ENCODE measurements around the gene RIMBP2.

RIMBP2 gene

DNA sequence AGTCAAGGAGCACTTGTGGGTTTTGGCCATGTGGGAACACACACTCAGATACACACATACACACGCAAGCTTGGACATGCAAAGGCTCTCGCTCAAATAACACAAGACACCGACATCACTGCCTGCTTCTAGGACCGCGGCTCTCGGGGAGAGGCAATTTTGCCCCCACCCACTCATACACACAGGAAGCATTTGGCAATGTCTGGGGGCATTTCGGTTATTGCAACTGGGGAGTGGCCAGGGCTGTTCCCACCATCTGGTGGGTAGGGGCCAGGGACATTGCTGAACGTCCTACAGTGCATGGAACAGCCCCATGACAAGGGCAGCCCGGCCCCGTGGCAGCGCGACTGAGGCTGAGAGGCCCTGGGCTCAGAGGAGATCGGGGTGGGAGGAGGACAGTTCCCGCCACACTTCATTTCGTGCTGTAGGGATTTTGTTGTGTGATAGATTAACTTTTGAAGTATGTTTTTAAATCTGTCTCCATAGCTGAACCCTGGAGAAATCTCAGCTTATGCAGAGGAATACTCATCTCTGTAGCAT, 35.6 kb downstream of the RIMBP2 start:
- DNase-seq (ENCODE audit: low spot score), result no peak

DNA sequence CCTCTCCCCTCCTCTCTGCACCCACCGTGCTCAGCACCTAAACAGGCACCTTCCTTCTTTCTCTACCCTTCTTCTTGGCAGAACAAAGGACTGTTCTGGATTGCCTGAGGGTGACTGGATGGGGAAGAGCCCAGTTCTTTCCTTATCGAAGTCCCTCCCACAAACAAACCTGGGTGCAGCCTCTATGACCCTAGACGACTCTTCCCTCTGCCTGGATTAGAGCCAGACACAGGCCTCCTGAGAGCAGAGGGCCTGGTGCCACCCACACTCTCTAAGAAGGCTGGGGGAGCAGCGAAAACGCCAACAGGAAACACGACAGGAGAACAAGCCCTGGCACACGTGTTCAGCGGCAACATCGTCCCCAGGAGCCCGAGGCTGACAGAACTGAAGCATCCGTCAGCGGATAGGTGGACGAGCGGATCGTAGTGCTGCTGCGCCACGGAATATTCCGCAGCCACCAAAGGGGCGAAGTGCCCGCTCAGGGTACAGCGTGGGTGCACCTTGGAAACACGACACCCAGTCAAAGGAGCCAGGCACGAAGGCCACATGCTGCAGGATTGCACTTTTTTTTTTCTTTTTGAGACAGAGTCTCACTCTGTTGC, 38.0 kb downstream of the RIMBP2 start:
- DNase-seq (ENCODE audit: low spot score), result no peak

DNA sequence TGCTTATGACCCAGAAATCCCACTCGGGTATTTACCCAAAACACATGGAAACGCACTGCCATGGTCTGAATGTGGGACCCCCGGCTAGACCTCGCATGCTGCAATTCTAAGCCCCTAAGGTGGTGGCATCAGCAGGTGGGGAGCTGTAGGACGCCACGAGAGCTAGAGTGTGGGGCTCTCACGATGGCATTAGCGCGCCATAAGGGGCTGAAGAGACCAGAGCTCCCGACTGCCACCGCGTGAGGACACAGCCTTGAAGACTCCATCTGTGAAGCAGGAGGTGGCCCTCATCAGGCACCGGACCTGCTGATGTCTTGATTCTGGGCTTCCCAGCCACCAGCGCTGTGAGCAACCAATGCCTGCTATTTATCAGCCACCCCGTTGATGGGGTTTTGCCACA, 40.3 kb downstream of the RIMBP2 start:
- DNase-seq (ENCODE audit: low spot score), result no peak

DNA sequence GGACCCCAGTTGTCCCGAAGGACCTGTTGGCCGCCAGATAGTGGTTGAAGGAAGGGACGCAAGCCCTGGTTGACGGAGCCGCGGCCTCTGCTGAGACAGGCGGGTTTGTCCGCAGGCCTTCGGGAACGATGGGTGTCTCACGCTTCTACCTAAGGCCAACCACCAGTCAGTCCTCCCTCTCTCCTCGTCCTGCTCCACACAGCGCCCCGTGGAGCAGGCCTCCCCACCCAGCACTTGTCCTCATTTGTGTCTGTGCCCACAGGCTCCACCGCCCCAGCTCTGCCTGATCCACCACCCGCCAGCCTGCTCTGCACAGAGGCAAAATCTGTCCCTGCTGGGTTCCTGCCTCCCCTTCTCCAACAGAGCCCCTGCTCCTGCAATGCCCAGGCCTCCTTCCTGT, 41.0 kb downstream of the RIMBP2 start:
- DNase-seq (ENCODE audit: low spot score), result no peak

DNA sequence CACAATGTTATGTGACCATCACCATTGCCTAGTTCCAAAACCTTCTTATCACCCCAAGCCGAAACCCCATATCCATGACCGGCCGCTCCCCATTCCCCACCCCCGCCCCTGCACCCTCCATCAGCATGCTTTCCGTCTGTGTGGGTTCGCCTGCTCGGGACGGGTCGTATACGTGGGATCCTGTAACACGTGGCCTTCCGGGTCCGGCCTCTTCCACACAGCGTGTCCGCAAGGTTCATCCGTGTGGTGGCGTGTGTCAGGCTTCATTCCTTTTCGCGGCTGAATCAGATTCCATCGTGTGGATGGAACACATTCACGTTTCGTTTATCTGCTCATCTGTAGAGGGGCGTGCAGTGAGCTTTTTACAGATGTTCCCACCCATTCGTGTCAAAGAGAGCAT, 41.4 kb downstream of the RIMBP2 start:
- no peak for DNase-seq (ENCODE audit: low spot score)

DNA sequence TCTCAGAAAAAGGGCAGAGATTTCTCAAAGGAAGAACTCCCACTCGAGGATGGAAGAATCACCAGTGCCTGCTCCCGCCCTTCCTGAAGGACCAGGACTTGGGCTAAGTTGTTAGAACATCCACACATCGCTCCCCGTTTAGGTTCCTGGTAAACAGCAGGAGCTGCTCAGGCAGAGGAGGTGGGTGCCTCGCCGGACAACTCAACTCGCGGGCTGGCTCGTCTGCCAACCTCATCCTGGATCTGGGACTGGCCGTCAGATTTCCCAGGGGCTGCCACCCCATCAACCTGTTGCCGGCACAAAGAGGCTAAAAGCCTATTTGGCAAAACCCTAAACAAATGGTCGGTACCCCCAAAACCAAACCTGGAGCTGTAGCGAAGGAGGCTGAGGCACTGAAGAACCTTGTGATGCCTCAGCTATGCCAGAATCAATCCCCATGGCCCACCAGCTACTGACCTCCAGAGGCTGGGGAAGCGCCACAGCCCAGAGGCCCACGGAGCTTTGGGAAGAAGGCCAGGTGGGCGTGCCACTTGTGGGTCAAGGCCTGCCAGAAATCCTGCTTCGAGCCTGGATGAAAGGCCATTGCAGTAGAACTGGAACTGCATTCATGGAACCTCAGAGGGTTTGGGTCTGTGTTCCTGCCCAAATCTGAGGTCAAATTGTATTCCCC, 42.9 kb downstream of the RIMBP2 start:
- no peak for DNase-seq (ENCODE audit: low spot score)

DNA sequence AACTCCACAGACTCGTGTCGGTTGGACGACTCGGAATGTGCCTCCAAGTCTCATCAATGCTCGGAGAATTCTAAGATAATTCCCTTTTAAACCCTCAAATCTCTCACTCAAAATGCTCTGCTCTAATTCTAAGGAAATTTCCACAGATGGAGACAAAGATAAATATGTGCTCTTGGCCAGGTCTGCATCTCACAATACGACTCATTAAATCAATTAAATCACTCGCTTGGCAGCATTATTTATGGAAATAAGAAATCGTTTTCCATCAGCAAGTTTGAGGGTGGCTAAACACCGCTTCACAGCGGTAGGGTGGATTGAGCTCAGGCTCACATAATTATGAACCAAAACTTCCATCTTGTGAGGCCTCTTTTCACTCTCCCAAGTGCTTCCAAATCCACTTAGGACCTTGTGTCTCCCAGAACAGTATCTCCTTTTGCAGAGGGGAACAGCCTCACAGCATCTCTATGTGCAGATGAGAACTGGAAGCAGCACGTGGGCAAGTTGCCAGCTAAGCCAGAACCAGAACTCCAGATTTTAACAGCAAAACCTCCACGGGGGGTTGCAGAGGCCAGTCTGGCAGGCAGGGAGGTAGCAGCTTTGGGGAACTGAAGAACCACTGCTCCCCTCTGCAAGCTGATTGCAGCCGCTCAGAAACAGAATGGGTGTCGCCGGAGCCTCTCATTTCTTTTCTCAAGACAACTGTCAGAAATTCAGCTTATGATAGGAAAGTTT, 43.8 kb downstream of the RIMBP2 start:
- no peak for DNase-seq (ENCODE audit: low spot score)

DNA sequence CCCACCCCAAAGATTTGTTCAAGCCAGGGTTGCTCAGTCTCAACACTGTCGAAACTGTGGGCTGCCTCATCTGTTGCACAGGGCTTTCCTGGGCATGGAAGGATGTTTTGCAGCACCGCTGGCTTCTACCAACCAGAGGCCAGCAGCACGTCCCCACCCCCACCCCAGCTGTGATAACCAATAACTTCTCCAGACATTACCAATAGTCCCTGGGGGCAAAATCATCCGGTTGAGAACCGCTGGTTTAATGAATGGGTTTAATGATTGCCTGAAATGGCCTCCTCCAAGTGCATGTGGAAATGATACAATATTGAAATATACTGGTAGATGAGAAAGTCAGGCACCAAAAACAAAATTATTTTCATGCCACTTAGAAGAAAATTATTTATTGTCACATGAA, 44.5 kb downstream of the RIMBP2 start:
- no peak for DNase-seq (ENCODE audit: low spot score)

DNA sequence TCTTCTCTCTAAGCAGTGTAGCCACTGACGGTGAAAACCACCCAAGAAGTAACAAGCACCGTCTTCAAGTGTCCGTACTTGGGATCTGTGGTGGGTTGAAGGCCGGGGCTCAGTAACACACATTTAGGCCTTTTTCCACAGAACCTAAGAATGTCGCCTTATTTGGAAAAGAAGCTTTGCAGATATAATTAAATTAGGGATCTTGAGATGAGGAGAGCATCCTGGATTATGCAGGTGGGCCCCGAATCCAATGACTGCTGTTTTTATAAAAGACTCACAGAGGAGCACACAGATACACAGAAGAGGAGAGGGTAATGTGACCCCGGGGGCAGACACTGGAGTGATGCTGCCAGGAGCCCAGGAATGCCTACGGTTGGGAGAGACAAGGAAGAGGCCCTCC, 46.3 kb downstream of the RIMBP2 start:
- DNase-seq (ENCODE audit: low spot score), result no peak

DNA sequence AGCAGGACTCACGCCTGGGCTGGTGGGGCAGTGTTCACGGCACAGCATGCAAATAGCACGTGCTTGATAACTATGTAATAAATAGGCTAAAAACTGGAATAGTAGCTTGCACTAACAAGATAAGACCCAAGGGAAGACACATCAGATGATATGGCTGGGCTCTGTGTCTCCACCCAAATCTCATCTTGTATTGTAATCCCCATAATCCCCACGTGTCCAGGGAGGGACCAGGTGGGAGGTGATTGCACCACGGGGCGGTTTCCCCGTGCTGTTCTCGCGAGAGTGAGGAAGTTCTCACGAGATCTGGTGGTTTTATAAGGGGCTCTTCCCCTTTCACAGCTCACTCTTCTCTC, 46.9 kb downstream of the RIMBP2 start:
- DNase-seq (ENCODE audit: low spot score), result no peak

DNA sequence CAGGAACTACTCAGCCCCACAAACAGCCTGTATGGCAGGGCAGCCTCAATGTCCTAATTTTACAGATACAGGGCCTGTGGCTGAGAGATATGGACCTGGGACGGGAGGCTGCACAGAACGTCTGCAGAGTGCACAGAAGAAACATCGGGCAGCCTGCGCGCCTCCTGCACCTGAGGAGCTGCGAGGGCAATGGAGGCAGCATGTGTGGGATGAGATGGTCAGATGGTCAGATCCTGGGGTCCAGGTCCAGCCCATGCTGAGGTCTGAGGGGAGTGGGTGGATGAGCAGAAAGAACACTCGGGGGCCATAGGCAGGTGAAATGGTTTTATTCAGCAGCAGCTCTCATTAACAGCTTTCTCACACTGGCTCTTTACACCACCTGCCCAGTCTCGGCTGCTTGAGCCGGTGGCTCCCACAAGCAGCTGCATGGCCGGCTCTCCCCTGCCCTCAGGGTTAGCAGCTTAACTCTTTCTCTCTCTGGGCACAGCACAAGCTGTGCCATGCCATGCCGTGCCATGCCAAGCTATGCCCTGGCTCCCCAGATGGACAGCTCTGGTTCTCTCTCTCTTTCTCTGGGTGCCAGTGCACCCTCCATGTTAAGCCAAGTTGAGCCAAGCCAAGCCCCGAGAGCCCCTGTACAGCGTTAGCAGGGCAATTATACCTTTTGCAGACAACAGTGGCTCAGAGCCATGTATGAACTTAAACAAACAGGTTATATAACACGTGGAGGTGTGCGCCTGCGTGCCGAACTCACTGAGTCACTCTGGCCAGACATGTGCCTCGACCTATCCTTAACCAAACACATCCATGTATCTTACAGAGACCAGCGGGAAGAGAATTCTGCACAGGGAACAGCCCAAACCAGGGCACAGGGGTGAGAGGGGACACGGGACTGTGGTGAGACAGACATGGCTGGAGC, 47.6 kb downstream of the RIMBP2 start:
- no peak for DNase-seq (ENCODE audit: low spot score)

DNA sequence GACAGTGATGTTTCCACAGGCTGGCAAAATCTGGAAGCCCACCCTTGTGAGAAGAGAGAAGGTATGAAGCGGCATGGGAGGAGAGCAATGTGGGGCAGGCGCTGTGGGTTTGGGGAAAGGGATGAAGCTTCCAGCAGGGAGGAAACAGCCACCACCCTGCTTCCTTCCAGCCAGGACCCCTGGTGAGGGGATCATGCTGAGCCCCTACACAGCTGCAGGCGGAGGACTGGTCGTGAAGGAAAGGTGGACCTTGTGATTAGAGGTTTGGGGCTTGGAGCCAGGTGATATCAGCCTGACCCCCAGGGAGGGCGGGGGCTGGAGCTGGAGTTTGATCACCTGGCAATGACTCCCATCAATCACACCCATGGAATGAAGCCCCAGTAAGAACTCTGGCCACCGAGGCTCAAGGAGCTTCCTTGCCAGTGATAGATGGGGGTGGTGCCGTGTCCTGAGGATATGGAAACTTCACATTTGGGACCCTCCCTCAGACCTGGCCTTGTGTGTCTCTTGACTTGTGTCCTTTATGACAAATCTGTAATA, 48.6 kb downstream of the RIMBP2 start:
- DNase-seq (ENCODE audit: low spot score), result no peak

DNA sequence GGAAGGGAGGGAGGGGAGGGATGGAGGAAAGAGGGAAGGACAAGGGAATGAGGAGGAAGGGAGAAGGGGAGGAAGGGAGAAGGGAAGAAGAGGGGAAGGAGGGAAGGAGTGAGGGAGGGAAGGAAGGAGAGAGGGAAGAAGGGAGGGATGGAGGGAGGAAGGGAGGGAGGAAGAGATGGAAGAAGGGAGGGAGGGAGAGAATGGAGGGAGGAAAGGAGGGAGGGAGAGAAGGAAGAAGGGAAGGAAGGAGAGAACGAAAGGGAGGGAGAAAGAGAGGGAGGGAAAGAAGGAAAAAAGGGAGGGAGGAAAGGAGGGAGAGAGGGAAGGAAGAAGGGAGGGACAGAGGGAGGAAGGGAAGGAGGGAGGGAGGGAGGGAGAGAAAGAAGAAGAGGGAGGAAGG, 49.5 kb downstream of the RIMBP2 start:
- no peak for DNase-seq (ENCODE audit: low spot score)

DNA sequence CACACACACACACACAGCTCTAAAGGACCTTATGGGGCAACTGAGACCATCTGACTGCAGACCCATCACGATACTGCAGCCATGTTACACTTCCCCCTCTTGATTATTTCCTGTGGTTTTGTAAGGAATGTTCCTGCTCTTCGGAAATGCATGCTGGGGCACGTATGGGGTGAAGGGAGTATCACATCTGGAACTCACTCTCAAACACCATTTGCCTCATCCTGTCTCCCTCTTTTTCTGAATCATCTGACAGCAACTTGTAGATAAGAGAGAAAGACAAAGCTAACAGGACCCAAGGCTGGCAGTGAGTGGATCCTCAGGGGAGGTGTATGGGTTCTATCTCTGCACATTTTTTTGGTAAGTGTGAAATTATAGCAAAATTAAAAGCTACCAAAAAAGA, 50.3 kb downstream of the RIMBP2 start:
- no peak for DNase-seq (ENCODE audit: low spot score)

DNA sequence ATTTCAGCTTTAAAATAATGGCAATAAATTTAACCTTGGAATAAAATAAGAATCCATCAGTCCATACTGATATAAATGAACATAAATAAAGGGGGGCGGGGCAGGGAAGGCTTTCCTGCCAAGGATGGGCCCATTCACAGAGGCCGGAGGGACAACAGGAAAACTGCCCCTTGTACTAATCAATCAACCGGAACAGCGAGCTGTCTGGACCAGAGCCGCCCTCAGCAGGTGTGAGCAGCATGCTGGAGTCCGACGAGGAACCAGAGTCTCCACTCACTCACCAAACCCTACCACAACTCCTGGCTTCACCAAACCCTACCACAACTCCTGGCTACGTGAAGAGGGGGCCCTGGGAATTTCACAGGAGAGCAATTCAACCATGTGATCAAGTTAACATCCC, 51.3 kb downstream of the RIMBP2 start:
- no peak for DNase-seq (ENCODE audit: low spot score)

DNA sequence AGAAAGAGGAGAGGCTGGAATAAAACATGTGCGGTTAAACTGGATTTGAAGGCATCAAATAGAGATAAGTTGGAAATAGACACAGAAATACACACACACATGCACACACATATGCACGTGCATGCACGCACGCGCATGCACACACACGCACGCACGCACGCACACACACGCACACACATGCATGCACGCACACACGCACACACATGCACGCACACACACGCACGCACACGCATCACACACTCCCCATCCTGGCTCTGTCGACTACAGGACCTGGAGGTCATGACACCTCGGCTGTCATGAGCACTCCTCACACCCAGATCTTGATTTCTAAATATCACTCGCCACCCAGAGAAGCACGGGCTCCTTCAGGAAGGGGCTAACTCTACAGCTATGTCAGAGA, 51.8 kb downstream of the RIMBP2 start:
- no peak for DNase-seq (ENCODE audit: low spot score)

DNA sequence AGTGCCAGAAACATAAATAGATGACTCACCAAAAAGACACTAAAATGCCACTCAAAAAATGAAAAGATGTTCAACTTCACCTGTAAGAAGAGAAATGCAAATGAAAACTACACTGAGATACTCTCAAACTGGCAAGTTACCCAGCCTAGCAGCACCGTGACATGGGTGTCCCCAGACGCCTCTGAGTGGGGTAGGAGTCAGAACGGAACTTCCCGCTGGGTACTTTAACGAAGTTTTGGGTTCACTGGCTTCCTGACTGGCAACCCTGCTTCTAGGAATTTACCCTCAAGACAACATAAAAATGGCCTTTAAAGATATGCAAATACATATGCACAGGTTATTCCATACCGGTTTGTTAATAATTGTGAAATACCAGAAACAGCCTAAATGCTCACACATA, 52.6 kb downstream of the RIMBP2 start:
- DNase-seq (ENCODE audit: low spot score), result no peak

DNA sequence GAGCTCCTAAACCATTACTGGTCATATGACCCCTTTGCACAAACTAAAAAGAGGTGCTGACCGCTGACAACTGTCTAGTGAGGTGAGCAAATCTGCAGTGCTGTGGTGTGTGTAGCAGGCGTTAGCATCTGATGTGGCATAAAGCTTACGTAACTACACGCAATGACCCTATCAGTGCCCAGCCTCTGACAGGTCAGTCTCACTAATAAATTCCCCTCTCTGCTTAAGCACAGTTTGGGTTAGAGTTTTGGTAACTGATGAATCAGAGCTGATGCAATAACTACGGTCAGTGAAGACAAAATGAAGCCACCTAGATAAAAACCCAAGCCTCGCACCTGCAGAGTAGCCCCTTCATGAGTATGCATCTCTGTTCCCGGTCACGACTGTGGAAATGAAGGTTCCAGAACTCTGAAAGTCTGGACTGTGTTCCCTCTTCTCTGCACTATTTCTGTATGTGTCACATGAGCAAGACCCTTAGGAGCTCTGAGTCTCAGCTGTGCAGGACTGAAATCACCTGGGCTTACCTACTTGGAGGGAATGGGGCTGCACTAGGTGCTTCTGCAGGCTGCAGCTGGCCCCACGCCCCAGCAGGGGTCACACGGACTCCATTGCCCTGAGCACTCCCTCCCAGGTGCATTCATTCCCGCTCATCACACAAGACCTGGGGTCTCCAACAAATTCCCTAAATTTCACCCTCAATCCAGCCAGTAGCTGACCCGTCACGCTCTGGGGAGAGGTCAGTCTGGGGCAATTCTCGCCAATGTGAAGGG, 54.4 kb downstream of the RIMBP2 start:
- DNase-seq (ENCODE audit: low spot score), result no peak

DNA sequence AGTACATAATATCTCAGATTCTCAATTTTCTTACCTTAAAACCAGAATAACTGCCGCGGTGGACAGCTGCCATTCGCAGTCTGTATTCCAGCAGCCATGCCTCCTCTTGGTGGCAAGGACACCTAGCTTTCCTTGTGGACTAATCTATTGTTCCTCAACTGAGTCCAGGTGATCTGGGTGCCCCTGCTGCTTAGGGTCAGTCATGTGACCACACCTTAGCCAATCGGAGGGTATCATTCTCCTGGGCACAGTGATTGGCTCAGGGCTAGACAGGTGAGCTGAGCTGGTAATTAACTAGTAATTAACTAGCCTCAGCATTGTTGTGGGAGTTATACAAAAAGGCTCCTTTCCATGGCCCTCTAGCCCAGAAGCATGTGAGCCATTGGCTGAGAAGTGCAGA, 55.0 kb downstream of the RIMBP2 start:
- DNase-seq (ENCODE audit: low spot score), result no peak

DNA sequence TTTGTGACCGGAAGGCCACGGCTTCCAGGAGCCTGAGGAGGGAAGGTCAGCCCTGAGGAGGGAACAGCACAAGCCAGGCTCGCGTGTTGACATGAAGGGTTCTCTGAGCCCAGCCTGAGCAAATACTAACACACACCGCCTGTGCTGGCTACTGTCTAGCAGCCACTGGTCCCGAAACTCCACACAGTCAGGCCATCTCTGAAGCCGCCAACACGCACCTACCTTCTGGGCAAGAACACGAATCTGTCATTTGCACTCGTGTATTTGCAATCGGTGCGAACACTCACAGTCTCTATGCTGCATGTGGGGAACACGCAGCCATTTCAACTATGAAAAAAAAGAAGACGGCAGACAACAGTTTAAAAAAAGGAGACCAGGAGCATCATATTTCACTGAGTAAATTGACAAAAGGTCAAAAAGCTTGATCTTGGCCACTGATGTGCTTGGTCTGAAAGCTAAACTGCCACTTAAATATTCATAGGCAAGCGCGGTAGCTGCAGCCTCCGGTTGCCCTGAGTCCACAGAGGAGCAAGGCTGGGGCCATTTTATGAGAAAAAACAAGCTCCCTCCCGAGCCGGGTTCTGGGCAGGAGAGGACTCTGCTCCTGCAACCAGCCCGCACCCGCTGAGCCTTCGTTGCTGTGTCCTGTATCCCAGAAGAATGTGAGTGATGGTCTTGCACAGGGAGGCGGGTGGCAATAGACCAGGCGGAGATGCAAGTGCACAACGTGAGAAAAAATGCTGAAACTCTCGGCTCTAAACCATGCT, 57.8 kb downstream of the RIMBP2 start:
- no peak for DNase-seq (ENCODE audit: low spot score)

DNA sequence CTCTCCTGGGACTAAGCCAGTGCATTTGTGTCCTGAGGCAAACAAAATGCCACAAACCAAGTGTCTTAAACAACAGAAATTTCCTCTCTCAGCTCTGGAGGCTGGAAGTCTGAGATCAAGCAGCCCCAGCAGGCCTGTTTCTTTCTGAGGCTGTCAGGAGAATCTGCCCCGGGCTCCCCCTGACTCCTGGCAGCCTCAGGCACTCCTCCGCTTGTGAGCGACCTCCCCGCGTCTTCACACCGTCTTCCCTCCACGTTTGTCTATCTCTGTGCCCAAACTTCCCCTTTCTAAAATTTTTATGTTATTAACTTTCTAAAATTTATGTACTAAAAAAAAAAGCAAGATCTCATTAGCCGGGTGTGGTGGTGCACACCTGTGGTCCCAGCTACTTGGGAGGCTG, 59.7 kb downstream of the RIMBP2 start:
- DNase-seq (ENCODE audit: low spot score), result no peak
